Measurements from ENCODE around the gene EHMT1. TPM values are rescaled to one million over a fixed set of nuclear protein-coding genes. Genes with fewer than 3 reads are reported as not detected.

Gene EHMT1
- total RNA-seq, 2 donors from 2014 or later, result 137 to 139 TPM

DNA sequence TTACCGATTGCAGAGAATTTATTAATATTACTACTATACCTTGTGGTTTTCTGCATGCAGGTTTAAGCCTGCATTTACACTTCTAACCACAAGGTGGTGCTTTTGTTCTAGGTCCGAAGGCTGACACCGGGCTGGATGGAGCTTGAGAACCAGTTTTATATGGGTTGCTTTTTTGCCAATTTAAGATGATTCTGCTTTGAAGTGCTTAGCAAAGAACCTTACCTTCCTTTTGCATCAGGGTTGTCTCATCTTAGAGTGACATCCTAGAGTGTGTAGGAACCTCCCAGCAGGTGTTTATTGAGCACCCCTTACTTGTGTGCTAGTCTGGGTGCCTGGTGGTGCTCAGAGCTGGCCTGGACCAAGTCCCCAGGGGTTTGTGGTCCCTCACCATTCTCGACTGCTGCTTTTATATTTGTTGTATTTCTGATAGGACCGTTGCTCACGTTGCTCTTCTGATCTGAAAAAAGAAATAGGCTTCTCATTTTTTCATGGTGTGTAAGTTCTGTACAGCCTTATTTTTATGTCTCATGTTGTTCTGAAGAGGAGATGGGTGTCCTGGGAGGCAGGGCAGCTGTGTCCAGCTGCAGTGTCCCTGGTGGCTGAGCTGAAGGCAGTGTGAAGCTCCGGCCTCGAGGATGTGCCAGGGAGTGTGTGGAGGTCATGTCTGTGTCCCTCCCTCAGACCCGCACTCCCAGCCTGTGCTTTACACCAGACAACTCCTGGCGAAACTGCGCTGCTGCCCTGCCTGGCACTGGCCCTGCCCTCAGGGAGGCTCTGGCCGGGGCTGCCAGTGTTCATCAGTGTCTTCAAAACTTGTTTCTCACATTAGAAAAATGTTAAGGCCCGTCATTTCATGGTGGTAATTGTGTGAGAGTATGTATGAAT is 54.3 kb downstream of the EHMT1 start:
- no peaks in the 10 kb centered on the region for H3K9me3 Mint-ChIP-seq
- Histone ChIP-seq H3K27ac (ENCODE audit: low read depth, low read length) (no peak overlapping the region), H3K27me3 (ENCODE audit: control insufficient read depth, insufficient read depth, low read length, poor library complexity, severe bottlenecking) (no peaks in the 10 kb centered on the region), H3K4me3 (ENCODE audit: low read length) (no peak overlapping the region), H3K9me3 (ENCODE audit: control insufficient read depth, low read length) (no peaks in the 10 kb centered on the region), H3K4me1 (ENCODE audit: control insufficient read depth, insufficient read depth, low read length) (peaks cover 16% of the 10 kb centered on the region), H3K36me3 (ENCODE audit: control insufficient read depth, insufficient read depth, low read length) (peaks cover 15% of the 10 kb centered on the region), H3K9ac (ENCODE audit: extremely low read depth, low read length, poor library complexity, severe bottlenecking) (no peak overlapping the region)
- no peak overlapping the region for H3K4me3 Mint-ChIP-seq
- H3K36me3 Mint-ChIP-seq (ENCODE audit: low read depth), result peaks cover 35% of the 10 kb centered on the region
- peaks cover 44% of the 10 kb centered on the region for H3K4me1 Mint-ChIP-seq
- H3K27ac Mint-ChIP-seq, result peak overlapping the region; percentile 94
- no peaks in the 10 kb centered on the region for H3K27me3 Mint-ChIP-seq (ENCODE audit: insufficient read depth)
- TF ChIP-seq, protein P1, sequence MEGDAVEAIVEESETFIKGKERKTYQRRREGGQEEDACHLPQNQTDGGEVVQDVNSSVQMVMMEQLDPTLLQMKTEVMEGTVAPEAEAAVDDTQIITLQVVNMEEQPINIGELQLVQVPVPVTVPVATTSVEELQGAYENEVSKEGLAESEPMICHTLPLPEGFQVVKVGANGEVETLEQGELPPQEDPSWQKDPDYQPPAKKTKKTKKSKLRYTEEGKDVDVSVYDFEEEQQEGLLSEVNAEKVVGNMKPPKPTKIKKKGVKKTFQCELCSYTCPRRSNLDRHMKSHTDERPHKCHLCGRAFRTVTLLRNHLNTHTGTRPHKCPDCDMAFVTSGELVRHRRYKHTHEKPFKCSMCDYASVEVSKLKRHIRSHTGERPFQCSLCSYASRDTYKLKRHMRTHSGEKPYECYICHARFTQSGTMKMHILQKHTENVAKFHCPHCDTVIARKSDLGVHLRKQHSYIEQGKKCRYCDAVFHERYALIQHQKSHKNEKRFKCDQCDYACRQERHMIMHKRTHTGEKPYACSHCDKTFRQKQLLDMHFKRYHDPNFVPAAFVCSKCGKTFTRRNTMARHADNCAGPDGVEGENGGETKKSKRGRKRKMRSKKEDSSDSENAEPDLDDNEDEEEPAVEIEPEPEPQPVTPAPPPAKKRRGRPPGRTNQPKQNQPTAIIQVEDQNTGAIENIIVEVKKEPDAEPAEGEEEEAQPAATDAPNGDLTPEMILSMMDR (conservative IDR thresholded peaks at IDR 0.05), result peak; percentile 93
- 75 to 90% methylated on average over 8 to 13 of the region's 13 CpGs for WGBS, 2 experiments (ENCODE audit: insufficient coverage in 1 of 2, insufficient read length in 1 of 2)
- DNase-seq, result peak; percentile 71

DNA sequence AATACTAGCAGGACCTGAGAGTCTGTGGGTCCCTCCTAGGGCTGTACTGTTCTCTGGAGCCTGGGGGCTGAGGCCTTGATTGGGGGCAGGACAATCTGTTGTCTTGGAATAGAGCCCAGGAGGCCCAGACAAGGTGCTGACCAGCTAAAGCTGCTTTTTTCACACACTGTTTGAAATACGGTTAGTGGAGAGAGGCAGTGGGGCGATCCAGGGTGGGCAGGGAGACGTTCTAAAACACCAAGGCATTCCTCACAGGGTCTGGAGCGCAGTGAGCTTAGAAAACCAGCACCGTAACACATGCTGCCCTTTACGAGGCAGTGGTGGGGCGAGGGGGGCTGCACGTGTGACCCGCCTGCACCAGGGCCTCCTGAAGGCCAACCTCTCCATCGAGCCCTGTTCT is 55.1 kb downstream of the EHMT1 start:
- Mint-ChIP-seq H3K9me3 (no peaks in the 10 kb centered on the region), H3K4me1 (peaks cover 41% of the 10 kb centered on the region), H3K4me3 (no peak overlapping the region), H3K27ac (peak overlapping the region; percentile 94), H3K27me3 (ENCODE audit: insufficient read depth) (no peaks in the 10 kb centered on the region), H3K36me3 (ENCODE audit: low read depth) (peaks cover 32% of the 10 kb centered on the region)
- Histone ChIP-seq H3K9ac (ENCODE audit: extremely low read depth, low read length, poor library complexity, severe bottlenecking) (peak overlapping the region; percentile 13), H3K4me1 (ENCODE audit: control insufficient read depth, insufficient read depth, low read length) (peaks cover 16% of the 10 kb centered on the region), H3K27ac (ENCODE audit: low read depth, low read length) (peak overlapping the region; percentile 31), H3K27me3 (ENCODE audit: control insufficient read depth, insufficient read depth, low read length, poor library complexity, severe bottlenecking) (no peaks in the 10 kb centered on the region), H3K9me3 (ENCODE audit: control insufficient read depth, low read length) (no peaks in the 10 kb centered on the region), H3K36me3 (ENCODE audit: control insufficient read depth, insufficient read depth, low read length) (peaks cover 15% of the 10 kb centered on the region), H3K4me3 (ENCODE audit: low read length) (no peak overlapping the region)
- 82 to 87% methylated on average over 10 of the region's 10 CpGs for WGBS, 2 experiments (ENCODE audit: insufficient coverage in 1 of 2, insufficient read length in 1 of 2)
- no peak for DNase-seq
- TF ChIP-seq, protein P1 (conservative IDR thresholded peaks at IDR 0.05), result no peak

DNA sequence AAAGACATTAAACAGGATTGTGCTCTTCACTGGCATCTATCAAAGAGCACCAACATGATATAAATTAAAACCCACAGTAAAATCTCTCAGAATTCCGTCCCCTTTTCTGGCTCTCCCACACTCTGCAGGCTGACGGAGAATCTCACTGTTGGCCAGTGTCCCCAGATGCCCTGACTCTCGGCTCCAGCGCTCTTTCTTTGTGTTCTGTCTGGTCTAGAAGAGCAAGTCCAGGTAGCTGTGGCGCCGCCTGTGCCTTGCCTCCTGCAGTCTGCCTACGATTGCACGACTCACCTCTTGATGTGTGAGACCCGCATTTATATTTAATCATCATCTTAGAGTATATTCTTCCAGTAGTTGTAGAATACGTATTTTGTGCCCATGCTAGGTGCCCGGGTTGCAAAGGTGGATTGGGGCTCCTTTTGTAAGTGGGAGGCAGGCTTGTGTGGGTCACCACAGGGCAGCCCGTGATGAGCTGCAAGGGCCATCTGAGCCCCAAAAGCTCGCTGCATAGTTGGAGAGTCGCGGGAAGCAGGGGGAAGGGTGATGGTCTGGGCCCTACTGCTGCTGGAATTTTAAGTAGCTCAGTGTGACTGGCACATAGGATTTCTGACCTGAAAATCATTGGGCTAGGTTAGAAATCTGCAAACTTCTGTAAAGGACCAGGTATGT is 55.6 kb downstream of the EHMT1 start:
- H3K4me1 Mint-ChIP-seq, result peaks cover 40% of the 10 kb centered on the region
- peak overlapping the region; percentile 94 for H3K27ac Mint-ChIP-seq
- peak overlapping the region; percentile 31 for H3K27ac ChIP-seq (ENCODE audit: low read depth, low read length)
- H3K36me3 ChIP-seq (ENCODE audit: control insufficient read depth, insufficient read depth, low read length), result peaks cover 13% of the 10 kb centered on the region
- H3K4me3 Mint-ChIP-seq, result no peak overlapping the region
- H3K9ac ChIP-seq (ENCODE audit: extremely low read depth, low read length, poor library complexity, severe bottlenecking), result peak overlapping the region; percentile 13
- no peak overlapping the region for H3K4me3 ChIP-seq (ENCODE audit: low read length)
- WGBS, 2 experiments (ENCODE audit: insufficient coverage in 1 of 2, insufficient read length in 1 of 2), result 66 to 81% methylated on average over 7 to 15 of the region's 15 CpGs
- H3K27me3 ChIP-seq (ENCODE audit: control insufficient read depth, insufficient read depth, low read length, poor library complexity, severe bottlenecking), result no peaks in the 10 kb centered on the region
- H3K36me3 Mint-ChIP-seq (ENCODE audit: low read depth), result peaks cover 30% of the 10 kb centered on the region
- peak; percentile 80 for DNase-seq
- H3K4me1 ChIP-seq (ENCODE audit: control insufficient read depth, insufficient read depth, low read length), result peaks cover 16% of the 10 kb centered on the region
- H3K9me3 ChIP-seq (ENCODE audit: control insufficient read depth, low read length), result no peaks in the 10 kb centered on the region
- TF ChIP-seq, protein P1 (conservative IDR thresholded peaks at IDR 0.05), result no peak
- no peaks in the 10 kb centered on the region for H3K9me3 Mint-ChIP-seq
- H3K27me3 Mint-ChIP-seq (ENCODE audit: insufficient read depth), result no peaks in the 10 kb centered on the region
